IMR-90 (cell line): ENCODE results near the gene TEAD1.

Source experiments
- CEBPB ChIP-seq: IDR thresholded peaks from 2 replicates; pipeline ENCODE4 v1.6.1; 2012; ENCODE audit warnings: low read depth, low read length, improper control_type of control experiment
- CTCF ChIP-seq: conservative IDR thresholded peaks from 2 replicates; pipeline ENCODE4 v1.5.1; 2012; ENCODE audit warnings: mild to moderate bottlenecking, low read depth, low read length, improper control_type of control experiment
- MAZ ChIP-seq: IDR thresholded peaks from 2 replicates; pipeline ENCODE4 v1.6.1; 2012; ENCODE audit warnings: low read depth, mild to moderate bottlenecking, low read length, improper control_type of control experiment, moderate library complexity, borderline replicate concordance
- MXI1 ChIP-seq: IDR thresholded peaks from 2 replicates; pipeline ENCODE4 v1.6.1; 2012; ENCODE audit warnings: low read depth, mild to moderate bottlenecking, low read length, moderate library complexity, borderline replicate concordance
- NFE2L2 ChIP-seq: fragments of 150-350 bp; IDR thresholded peaks from 2 replicates; pipeline ENCODE4 v1.6.1; 2016; ENCODE audit warnings: low read depth, mild to moderate bottlenecking, low read length
- POLR2A ChIP-seq: IDR thresholded peaks from 2 replicates; pipeline ENCODE4 v1.6.1; 2012; ENCODE audit warnings: mild to moderate bottlenecking, low read depth, low read length
- RAD21 ChIP-seq: IDR thresholded peaks from 2 replicates; pipeline ENCODE4 v1.6.1; 2012; ENCODE audit warnings: low read length, improper control_type of control experiment
- RFX5 ChIP-seq: IDR thresholded peaks from 2 replicates; pipeline ENCODE4 v1.8.0; 2012; ENCODE audit warnings: low read depth, mild to moderate bottlenecking, low read length, moderate library complexity
- SMC3 ChIP-seq: fragments of 150-350 bp; IDR thresholded peaks from 2 replicates; pipeline ENCODE4 v1.6.1; 2016; ENCODE audit warnings: low read depth, mild to moderate bottlenecking, antibody characterized with exemption, low read length, moderate library complexity

- TF ChIP-seq CTCF (no peak), SMC3 (no peak), RFX5 (no peak), POLR2A (no peak), MXI1 (no peak), RAD21 (no peak), MAZ (no peak), CEBPB (no peak), NFE2L2 (no peak)
Measured at GRCh38 chr11:12863605-12864121, 189.4 kb downstream of the TEAD1 start.
